Tibial artery (tissue), 4 donors: ENCODE data around the gene NTM.

Source experiments
- DNase-seq, 2 donors: peaks; one replicate each; pipeline ENCODE4 v3.0.0-alpha.2; 2019
- H3K27ac ChIP-seq, 2 donors: fragments of 200-600 bp; sonication (generic) in 1 of 2; 1 replicate in 1 of 2; 2 replicates in 1 of 2; pipeline ENCODE4 v1.5.1; 2018 to 2019; ENCODE audit warnings: mild to moderate bottlenecking in 1 of 2
- H3K27me3 ChIP-seq, 2 donors: fragments of 200-600 bp; sonication (generic) in 1 of 2; one replicate each; pipeline versions ENCODE4 v1.5.1 to v1.6.0; 2016 to 2019
- H3K36me3 ChIP-seq, 3 donors: fragments of 200-600 bp; sonication (generic) in 2 of 3; one replicate each; pipeline ENCODE4 v1.5.1; 2016 to 2019; ENCODE audit warnings: mild to moderate bottlenecking in 2 of 3
- H3K4me1 ChIP-seq, 4 donors: fragments of 200-600 bp; sonication (generic) in 2 of 4; 1 replicate in 3 of 4; 2 replicates in 1 of 4; pipeline ENCODE4 v1.5.1; 2016 to 2019
- H3K4me3 ChIP-seq, 2 donors: fragments of 200-600 bp; sonication (generic) in 1 of 2; 1 replicate in 1 of 2; 2 replicates in 1 of 2; pipeline ENCODE4 v1.5.1; 2018 to 2019; ENCODE audit warnings: mild to moderate bottlenecking in 2 of 2
- H3K9me3 ChIP-seq, 3 donors: fragments of 200-600 bp; sonication (generic) in 1 of 3; one replicate each; pipeline ENCODE4 v1.5.1; 2016 to 2019
- CTCF ChIP-seq, 2 experiments: fragments of 200-600 bp in 1 of 2; fragments of 450-650 bp in 1 of 2; IDR thresholded peaks; one replicate each; pipeline ENCODE4 v1.5.1; 2017 to 2019; ENCODE audit warnings: antibody characterized with exemption in 2 of 2, mild to moderate bottlenecking in 1 of 2, moderate library complexity in 1 of 2
- intact Hi-C: fragments of 100-400 bp; cut with DNase I; formaldehyde crosslinking; loops from one replicate; pipeline ENCODE4 v1.15.0; 2023; ENCODE audit warnings: low total_unique reads

The NTM gene

DNA sequence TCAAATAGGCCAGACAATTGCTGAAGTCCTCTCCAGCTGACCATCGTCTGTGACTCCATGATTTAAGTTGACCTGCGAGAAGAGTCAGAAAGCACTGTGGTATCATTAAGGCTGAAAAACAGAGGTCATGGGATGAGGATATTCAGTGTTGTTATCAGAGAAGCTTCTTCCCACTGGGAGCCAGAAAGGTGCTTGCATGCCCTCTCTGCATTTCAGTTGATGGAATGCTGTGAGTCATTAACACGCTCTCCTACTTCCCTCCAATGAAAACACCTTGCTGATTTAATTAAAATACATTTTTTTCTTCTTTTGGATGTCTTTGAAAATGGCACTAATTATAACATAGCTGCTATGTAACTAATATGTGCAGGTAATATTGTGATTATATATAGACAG, 667.0 kb downstream of the NTM start:
- no peak for DNase-seq
- no peak overlapping the region for H3K4me3 ChIP-seq
- H3K9me3 ChIP-seq = no peaks in the 10 kb centered on the region
- TF ChIP-seq CTCF (IDR thresholded peaks at IDR 0.05) = no peak
- no peaks in the 10 kb centered on the region for H3K36me3 ChIP-seq
- no peaks in the 10 kb centered on the region for H3K4me1 ChIP-seq
- H3K27me3 ChIP-seq = no peaks in the 10 kb centered on the region
- intact Hi-C loops = no loop called here
- H3K27ac ChIP-seq = no peak overlapping the region

DNA sequence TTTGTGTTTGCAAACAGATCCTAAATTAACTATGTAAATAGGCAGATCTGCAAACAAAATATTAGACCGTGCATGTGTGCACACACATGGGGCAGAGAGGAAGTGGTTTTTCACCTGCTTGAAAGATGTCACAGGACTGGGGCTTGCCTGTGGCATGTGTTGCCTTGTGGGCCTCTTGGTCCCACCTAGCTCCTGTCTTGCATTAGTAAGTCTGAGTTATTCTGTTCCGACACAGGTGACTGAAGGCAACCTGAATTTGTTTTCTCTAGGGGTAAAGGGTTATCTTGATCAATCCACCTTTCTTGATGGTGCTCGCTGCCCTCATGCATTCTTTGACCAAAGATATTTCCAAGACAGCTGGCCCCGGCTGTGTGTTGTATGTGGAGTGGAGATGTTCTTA, 667.5 kb downstream of the NTM start:
- no peak for TF ChIP-seq CTCF (IDR thresholded peaks at IDR 0.05)
- no peak for DNase-seq
- Histone ChIP-seq H3K36me3 (no peaks in the 10 kb centered on the region), H3K27me3 (no peaks in the 10 kb centered on the region), H3K4me3 (no peak overlapping the region), H3K4me1 (no peaks in the 10 kb centered on the region), H3K27ac (no peak overlapping the region), H3K9me3 (no peaks in the 10 kb centered on the region)
- intact Hi-C loops = no loop called here

DNA sequence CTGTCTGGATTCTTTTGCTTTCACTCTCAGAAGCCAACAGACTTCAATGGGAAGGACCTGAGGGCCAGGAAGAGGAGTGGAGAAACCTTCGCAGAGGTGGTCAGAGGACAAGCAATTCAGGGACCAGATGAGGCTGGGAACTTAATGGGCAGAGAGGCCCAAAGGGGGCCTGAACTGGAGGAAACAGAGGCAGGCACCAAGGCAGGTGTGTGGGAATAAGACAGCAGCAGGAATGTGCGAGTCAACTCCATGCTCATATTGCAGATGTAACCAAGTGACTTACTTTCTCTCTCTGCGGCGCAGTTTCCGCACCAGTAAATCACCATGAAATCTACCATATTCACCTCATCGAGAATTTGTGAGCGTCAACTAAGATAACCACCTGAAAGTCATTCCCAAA, 669.1 kb downstream of the NTM start:
- Histone ChIP-seq H3K4me3 (no peak overlapping the region), H3K4me1 (no peaks in the 10 kb centered on the region), H3K27me3 (no peaks in the 10 kb centered on the region), H3K36me3 (no peaks in the 10 kb centered on the region), H3K27ac (no peak overlapping the region), H3K9me3 (peaks cover 0 to 4% (median 0%) of the 10 kb centered on the region in 3 donors)
- TF ChIP-seq CTCF (IDR thresholded peaks at IDR 0.05) = no peak
- intact Hi-C loops = no loop called here
- no peak for DNase-seq

GRCh38 chr11:132042296-132042695, 671.9 kb downstream of the NTM start:
- Histone ChIP-seq H3K9me3 (peaks cover 0 to 4% (median 0%) of the 10 kb centered on the region in 3 donors), H3K36me3 (no peaks in the 10 kb centered on the region), H3K4me3 (no peak overlapping the region), H3K27me3 (no peaks in the 10 kb centered on the region), H3K27ac (no peak overlapping the region), H3K4me1 (no peaks in the 10 kb centered on the region)
- DNase-seq = no peak
- TF ChIP-seq CTCF (IDR thresholded peaks at IDR 0.05) = no peak
- intact Hi-C loops = no loop called here

GRCh38 chr11:132043714-132044113, 673.3 kb downstream of the NTM start:
- Histone ChIP-seq H3K27me3 (no peaks in the 10 kb centered on the region), H3K36me3 (no peaks in the 10 kb centered on the region), H3K4me1 (no peaks in the 10 kb centered on the region), H3K4me3 (no peak overlapping the region), H3K27ac (no peak overlapping the region), H3K9me3 (peaks cover 0 to 4% (median 0%) of the 10 kb centered on the region in 3 donors)
- no peak for DNase-seq
- intact Hi-C loops = no loop called here
- TF ChIP-seq CTCF (IDR thresholded peaks at IDR 0.05) = no peak

GRCh38 chr11:132045107-132045506, 674.7 kb downstream of the NTM start:
- no peaks in the 10 kb centered on the region for H3K4me1 ChIP-seq
- DNase-seq = no peak
- no peak overlapping the region for H3K4me3 ChIP-seq
- H3K9me3 ChIP-seq = peaks cover 0 to 4% (median 0%) of the 10 kb centered on the region in 3 donors
- no peak overlapping the region for H3K27ac ChIP-seq
- H3K27me3 ChIP-seq = no peaks in the 10 kb centered on the region
- TF ChIP-seq CTCF (IDR thresholded peaks at IDR 0.05) = no peak
- no peaks in the 10 kb centered on the region for H3K36me3 ChIP-seq
- intact Hi-C loops = no loop called here
